NCI-H1694 treated with DMSO at 0.1 percent for 48 hours (cell line): ENCODE results near the gene ARMC7.
A peak's percentile ranks its signal among the peaks of the same experiment; 100 is the strongest.
"Not testable (repeated sequence)": the region's sequence is repeated elsewhere in the genome, so short reads cannot be mapped to it uniquely, and the experiment has no call there.

Experiments used
- DNase-seq: peaks from one replicate; lab custom pipeline; 2025; lab: John Stamatoyannopoulos, UW

Gene ARMC7

GRCh38 chr17:75102385-75102821 lies 7.4 kb upstream of the ARMC7 start:
- DNase-seq, result no peak

- no peak for DNase-seq
Observed at GRCh38 chr17:75103601-75104554, 5.9 kb upstream of the ARMC7 start.

DNA sequence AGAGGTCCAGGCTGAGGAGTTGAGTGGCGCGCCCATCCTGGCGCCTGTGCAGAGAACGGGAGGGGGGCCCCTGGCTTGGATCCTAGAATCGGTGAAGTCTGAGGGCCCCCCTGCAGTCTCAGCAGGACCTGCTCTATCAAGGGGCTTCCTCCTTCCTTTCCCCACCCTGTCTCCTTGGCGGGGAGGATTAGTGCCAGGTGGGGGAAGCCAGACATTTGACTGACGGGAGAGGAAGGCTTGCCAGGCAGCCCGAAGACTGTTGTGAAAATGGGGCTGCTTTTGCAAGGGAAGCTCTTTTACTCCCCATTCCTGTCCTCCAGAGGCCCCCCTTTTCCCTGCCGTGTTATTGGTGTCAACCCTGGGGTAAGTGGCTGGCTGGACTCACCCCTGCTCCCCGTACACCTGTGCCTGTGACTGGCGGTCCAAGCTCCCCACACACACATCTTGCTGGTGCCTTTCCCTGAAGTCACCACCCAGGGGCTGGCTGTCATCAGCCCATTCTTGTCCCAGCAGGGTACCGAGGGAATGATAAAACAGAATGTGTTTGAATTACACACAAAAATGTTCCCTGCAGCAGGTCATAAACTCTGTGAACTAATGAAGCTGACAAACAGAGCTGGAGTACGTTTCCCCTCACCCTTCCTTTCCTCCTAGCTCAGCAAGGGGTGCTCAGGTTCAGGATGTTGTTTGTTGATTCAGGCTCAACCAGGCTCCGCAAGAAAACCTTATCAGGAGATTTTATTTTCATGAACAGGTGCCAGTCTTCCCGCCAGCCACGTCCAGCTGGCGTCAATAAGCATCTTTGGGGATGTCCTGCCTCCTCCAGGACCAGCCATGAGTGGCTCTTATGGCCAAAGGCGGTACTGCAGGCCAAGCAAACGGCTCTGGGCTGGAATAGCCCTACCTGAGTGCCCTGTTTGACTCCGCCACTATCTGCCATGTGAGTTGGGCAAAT lies 4.4 kb upstream of the ARMC7 start:
- no peak for DNase-seq

DNA sequence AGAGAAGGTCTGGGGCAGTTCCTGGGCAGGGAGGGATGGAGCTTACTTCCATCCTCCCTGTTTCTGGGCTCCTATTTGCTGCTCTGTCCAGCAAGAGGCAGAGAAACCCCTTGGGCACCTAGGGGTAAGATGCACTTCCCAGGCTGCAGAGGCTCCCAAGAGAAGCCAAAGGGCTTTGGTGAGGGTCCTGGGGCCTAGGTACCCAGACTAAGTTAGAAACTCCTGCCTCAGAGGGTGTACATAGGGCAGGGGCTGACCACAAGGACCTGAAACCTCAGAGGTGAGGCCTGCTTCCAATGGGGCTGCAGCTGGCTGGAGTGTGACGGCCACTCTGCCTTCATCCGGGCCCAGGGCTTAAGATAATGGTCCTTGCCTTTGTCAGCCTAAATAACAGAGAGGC lies 1.6 kb upstream of the ARMC7 start:
- no peak for DNase-seq

- no peak for DNase-seq
Observed at GRCh38 chr17:75109046-75109406, 743 bp upstream of the ARMC7 start.

DNA sequence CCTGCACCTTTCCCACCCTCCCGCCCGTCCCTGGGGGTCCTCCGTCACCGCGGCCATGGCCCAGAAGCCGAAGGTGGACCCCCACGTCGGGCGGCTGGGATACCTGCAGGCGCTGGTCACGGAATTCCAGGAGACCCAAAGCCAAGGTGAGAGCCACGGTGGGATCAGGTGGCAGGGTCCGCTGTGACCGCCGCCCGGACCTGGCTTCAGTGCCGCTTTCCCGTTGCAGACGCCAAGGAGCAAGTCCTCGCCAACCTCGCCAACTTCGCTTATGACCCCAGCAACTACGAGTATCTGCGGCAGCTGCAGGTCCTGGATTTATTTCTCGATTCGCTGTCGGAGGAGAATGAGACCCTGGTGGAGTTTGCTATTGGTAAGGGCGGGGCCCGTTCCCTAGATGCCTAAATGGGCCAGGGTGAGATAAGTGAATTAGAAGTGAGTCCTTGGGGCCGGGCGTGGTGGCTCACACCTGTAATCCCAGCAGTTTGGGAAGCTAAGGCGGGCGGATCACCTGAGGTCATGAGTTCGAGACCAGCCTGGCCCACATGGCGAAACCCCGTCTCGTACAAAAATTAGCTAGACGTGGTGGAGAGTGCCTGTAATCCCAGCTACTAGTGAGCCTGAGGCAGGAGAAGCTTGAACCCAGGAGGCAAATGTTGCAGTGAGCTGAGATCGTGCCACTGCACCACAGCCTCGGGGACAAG lies 617 bp downstream of the ARMC7 start:
- no peak for DNase-seq

DNA sequence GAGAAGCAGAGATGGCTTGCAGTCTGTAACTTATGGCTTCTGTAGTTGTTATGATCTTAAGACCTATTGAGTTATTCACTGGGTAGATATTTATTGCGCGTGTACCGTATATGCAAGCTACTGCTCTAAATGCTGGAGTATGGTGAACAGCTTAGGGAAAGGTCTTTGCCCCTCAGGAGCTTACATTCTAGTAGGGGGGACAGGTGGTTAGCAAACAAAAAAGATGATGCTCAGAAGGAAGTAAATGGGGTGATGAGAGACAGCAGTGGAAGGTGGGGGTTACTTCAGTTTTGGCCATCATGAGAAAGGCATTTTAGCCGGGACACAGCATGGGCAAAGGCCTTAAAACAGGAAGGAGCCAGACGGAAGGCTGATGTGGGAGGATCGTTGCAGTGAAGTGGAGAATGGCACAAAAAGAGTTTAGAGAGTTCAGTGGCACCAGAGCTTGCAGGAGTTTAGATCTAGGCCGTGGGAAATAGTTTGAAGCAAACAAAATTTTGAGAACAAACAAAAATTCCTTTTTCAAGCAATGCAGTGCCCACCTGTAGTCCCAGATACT lies 2.1 kb downstream of the ARMC7 start:
- no peak for DNase-seq

- DNase-seq, result peak; percentile 56
Observed at GRCh38 chr17:75113798-75114551, 4.2 kb downstream of the ARMC7 start.

DNA sequence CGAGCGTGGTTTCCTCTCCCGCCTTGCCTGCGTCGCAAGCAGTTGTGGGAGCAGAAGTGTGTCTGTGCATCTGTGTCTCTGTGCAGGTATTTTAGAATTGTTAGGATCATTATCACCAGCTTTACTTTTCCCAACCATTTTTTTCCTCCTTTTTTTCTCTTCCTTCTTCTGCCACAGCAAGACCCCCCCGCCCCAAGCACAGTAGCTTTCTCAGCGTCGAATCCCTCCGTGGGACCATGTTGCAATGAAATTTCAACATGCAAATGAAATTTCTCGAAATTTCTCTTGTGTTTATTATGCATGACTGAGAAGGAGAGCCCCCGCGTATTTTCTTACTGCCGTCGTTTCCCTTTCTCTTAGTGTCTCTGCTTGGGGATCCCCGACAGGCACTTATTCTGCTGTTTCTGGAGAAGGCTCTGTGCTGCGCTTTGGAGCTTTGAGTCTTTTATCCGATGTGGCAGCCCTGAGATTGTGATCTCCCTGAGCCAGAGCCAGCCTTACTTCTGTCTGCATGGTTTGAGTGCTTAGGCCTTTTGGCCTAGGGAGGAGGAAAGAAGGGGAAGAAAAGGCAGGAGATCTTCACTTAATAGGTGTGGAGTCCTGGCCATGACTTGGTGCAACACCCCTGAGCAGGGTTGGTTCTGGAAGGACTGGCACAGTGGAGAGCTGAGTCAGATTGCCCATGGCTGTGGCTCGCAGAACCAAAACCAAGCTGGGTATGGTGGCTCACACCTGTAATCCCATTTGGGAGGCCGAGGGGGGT lies 5.0 kb downstream of the ARMC7 start:
- no peak for DNase-seq

GRCh38 chr17:75115555-75115954 lies 5.8 kb downstream of the ARMC7 start:
- no peak for DNase-seq

- no peak for DNase-seq
Observed at GRCh38 chr17:75116737-75117136, 7.0 kb downstream of the ARMC7 start.

DNA sequence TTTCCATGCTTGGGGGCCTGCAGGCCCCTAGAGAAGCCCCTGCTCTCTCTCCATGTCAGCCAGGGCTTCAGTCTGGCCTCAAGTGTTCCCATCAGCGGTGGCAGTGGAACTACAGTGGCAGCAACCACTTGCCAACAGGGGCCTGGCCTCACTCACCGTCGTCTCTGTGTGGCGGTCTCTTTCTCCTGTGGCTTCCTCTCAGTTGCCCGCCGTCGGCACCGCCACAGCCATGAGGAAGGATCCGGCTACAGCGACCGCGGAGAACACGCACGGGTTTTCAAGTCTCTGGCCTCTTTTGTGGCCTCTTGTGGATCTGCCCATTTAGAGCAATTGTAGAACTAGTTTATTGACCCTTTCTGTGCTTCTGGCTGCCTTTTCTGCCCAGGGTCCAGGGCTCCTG lies 8.5 kb downstream of the ARMC7 start:
- DNase-seq, result no peak

DNA sequence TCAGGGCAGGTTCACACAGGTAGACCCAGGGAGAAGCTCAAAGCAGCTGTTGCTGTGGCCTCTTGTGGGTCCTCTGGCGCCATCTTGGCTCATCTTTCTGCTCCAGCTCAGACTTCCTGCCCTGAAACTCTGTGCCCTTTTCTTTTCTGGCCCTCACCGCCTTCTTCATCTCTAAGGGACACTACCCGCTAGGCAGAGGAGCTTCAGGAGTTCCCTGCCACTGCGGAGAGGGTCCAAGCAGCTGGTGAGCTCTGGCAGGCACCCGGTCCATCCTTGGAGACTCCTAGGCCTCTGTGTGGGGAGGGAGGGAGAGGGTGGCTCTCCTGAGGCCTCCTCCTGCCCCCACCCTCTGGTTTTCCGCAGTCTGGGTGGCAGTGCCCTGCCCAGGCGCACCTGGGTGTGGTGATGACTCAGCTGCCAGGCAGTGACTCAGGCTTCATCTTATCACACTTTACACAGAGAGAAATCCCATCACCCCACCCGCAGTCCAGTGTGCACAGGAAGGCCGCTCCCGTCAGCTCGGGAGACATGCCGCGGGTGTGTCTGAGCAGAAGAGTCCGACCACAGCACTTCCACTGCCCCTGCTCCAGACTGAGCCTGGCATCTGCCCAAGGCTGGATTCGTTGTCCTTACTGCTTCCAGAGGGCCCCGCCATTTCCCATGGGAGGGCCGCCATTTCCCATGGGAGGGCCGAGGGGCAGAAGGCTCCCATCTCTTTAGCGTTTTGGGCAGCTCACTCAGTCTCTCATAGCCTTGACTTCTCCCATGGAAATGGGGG lies 14.5 kb downstream of the ARMC7 start:
- DNase-seq, result no peak

DNA sequence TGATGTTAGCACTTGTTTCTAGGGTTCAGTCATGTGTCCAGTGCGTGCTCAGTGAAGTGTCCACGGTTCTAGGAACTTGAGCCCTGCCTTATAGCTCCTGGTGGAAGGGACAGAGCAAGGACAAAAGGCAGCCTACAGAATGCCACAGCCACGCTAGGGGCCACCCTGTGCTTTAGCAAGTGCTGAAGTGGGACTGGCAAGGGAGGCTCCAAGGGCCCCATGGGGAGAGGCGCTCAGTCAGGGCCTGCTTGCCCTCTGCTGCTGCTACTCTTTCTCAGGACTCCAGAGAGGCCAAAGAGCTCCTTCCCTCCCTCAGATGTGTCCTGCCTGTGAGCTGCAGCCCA lies 15.0 kb downstream of the ARMC7 start:
- no peak for DNase-seq

GRCh38 chr17:75125984-75126383 lies 16.2 kb downstream of the ARMC7 start:
- DNase-seq, result no peak

DNA sequence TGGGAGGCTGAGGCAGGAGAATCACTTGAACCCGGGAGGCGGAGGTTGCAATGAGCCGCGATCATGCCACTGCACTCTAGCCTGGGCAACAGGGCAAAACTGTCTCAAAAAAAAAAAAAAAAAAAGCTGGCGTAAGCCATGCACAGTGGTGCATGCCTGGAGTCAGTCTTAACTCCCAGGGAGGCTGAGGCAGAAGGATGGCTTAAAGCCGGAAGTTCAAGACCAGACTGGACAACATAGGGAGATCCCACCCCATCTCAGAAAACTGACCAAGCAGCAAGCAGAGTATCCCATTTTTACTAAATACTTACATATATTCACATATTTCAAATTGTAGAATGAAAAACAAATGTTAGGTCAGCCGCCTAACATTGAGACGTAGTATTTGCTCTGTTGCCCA lies 17.2 kb downstream of the ARMC7 start:
- no peak for DNase-seq

DNA sequence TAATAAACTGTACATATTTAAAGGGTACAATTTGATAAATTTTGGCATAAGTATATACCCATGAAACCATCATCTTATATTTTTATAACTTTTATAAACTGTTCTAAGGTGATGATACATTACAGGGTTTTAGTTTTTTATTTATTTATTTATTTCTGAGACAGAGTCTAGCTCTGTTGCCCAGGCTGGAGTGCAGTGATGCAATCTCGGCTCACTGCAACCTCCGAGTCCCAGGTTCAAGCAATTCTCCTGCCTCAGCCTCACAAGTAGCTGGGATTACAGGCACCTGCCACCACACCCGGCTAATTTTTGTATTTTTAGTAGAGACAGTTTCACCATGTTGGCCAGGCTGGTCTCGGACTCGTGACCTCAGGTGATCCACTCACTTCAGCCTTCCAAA lies 18.2 kb downstream of the ARMC7 start:
- not testable (repeated sequence) for DNase-seq

DNA sequence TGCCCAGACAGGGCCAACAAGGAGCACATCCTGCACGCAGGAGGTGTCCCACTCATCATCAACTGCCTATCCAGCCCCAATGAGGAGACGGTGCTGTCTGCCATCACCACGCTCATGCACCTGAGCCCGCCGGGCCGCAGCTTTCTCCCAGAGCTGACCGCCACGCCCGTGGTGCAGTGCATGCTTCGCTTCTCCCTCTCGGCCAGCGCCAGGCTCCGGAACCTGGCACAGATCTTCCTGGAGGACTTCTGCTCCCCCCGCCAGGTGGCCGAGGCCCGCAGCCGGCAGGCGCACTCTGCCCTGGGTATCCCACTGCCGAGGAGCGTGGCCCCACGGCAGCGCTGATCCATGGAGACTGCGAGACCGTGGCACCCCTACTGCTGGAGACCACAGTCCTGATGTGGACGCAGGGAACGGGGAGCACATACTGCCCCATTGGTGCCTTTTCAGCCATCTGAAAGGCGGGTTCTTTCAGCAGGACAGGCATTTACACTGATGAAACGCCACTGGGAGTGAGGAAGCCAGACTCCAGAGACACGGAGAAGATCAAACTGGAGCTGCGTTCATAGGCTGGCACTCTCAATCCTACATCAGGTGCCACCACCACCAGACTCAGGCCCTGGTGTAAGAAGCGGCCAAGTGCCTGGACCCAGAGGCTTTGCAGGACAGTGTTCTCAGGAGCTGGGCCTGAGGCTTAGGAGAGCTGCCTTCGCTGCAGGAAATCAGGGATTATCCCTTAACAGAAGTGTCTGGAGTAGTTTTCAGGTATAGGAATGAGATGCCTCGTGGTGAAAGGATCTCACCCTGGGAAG lies 19.1 kb downstream of the ARMC7 start:
- DNase-seq, result no peak

GRCh38 chr17:75129576-75129975 lies 19.8 kb downstream of the ARMC7 start:
- no peak for DNase-seq
